GM10248 (cell line): Measurements from ENCODE around the gene ZNF641.

Source experiments
- CTCF ChIA-PET: fragments of 300-600 bp; sonication (Branson Sonifier 250); formaldehyde crosslinking; extraction: SDS; loops from one replicate; lab custom pipeline; 2021; ENCODE audit warnings: antibody characterized with exemption; lab: Yijun Ruan, JAX
- POLR2A ChIA-PET: fragments of 350-650 bp; sonication (Branson Sonifier 250); formaldehyde crosslinking; extraction: SDS; loops from one replicate; lab custom pipeline; 2020; ENCODE audit warnings: antibody characterized with exemption; lab: Yijun Ruan, JAX
- DNase-seq: peaks from one replicate; pipeline ENCODE4 v3.0.0; 2012; ENCODE audit errors: extremely low spot score
- TF ChIP-seq, protein P1 (sequence below): IDR thresholded peaks from 2 replicates; pipeline ENCODE4 v1.5.1; 2012; ENCODE audit warnings: mild to moderate bottlenecking, low read depth; ENCODE audit errors: extremely low read depth, missing control alignments, control extremely low read depth

ZNF641 gene

DNA sequence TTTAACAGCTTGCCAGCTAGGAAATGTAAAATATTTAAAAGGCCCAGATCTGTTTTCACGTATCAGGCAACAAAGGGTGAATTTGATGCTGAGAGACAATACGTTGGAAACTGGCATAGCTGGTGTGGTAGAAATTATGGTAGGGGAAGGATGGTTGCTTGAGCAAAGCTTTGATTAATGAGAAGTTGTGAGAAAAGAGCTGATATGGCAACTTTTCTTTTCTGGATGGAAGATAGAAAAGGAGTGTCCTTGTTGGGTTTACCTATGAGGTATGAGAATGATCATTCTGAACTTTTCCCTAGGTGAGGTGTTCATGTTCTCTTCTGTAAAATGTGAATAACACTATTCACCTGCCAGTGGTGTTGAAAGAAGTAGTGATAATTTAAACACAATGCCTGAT, 34.2 kb downstream of the ZNF641 start:
- CTCF ChIA-PET: interaction anchor here (0.7 kb wide), 1 partner anchor 302 kb away, joined by 3 read pairs; no protein-coding TSS in a partner anchor
- TF ChIP-seq, protein P1, sequence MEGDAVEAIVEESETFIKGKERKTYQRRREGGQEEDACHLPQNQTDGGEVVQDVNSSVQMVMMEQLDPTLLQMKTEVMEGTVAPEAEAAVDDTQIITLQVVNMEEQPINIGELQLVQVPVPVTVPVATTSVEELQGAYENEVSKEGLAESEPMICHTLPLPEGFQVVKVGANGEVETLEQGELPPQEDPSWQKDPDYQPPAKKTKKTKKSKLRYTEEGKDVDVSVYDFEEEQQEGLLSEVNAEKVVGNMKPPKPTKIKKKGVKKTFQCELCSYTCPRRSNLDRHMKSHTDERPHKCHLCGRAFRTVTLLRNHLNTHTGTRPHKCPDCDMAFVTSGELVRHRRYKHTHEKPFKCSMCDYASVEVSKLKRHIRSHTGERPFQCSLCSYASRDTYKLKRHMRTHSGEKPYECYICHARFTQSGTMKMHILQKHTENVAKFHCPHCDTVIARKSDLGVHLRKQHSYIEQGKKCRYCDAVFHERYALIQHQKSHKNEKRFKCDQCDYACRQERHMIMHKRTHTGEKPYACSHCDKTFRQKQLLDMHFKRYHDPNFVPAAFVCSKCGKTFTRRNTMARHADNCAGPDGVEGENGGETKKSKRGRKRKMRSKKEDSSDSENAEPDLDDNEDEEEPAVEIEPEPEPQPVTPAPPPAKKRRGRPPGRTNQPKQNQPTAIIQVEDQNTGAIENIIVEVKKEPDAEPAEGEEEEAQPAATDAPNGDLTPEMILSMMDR: no peak
- DNase-seq: no peak
- POLR2A ChIA-PET: no interaction called here

- TF ChIP-seq, protein P1: no peak
- no peak for DNase-seq
- CTCF ChIA-PET: no interaction called here
- POLR2A ChIA-PET: interaction anchor here (0.7 kb wide), 1 partner anchor 19 kb away, joined by 3 read pairs; no protein-coding TSS in a partner anchor
These were observed 39.4 kb downstream of the ZNF641 start for GRCh38 chr12:48311313-48311712.

DNA sequence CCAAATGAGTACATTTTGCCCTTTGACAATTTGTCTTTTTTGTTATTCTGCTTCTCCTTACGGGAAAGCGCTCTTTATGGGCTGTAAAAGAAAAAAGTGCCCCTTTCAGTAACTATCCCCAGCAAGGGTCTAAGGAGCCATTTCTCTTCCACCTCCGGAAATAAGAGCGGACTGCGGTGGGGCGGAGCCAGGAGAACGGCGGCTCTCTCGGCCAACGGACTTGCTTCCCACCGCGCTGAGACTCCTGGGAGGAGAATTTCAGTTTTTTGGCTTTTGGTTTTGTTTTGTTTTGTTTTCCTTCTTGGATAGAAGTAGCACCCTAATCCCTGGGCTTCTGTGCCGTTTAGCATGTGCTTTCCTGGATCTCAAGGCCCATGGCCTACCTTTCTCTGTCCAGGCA, 43.5 kb downstream of the ZNF641 start:
- TF ChIP-seq, protein P1: no peak
- ChIA-PET POLR2A (no interaction called here), CTCF (no interaction called here)
- DNase-seq: no peak

GRCh38 chr12:48305190-48305589, 45.5 kb downstream of the ZNF641 start:
- DNase-seq: no peak
- TF ChIP-seq, protein P1: no peak
- CTCF ChIA-PET: no interaction called here
- POLR2A ChIA-PET: no interaction called here

DNA sequence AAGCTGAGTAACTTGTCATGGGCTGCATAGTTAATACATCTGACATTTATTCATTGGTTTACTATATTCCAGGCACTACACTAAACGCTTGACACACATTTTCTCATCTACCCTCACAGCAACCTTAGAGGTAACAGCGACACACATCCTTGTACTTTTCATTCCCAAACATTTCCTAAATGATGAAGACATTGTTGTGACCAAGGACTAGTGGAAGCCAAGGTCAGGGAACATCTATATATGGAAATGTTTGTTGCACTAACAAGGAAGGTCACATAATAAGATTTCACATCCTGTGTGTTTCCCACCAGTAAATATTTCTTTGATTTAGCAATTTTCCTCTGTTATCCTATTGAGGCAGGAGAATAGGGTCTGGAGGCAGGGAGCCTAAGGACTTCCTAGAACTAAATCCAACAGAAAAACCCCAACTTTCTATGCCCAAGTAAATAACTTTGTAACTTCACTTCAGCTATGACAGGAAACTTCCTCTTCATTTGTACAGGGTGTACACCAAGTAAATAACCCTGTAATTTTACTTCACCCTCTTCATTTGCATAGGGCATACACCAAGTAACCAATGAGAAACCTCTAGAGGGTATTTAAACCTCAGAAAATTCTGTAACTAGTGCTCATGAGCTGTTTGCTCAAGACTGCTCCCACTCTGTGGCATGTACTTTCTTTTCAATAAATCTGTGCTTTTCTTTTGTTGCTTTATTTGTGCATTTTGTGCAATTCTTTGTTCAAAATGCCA, 48.4 kb downstream of the ZNF641 start:
- POLR2A ChIA-PET: no interaction called here
- no peak for DNase-seq
- TF ChIP-seq, protein P1: no peak
- CTCF ChIA-PET: interaction anchor here (1.0 kb wide), 3 partner anchors 13 to 59 kb away, joined by 3 read pairs; no protein-coding TSS in a partner anchor

DNA sequence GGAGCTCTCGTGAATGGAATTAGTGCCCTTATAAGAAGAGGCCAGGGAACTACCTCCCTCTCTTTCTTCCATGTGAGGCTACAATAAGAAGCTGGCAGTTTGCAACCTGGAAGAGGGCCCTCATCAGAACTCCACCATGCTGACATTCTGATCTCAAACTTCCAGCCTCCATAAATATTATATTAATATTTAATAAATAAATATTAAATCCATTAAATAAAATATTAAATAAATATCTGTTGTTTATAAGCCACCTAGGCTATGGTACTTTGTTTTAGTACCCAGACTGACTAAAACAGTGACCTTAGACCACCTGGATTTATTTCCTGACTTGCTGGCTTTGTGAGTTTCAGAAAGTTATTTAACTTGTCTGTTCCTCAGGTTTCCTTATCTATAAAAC, 49.9 kb downstream of the ZNF641 start:
- TF ChIP-seq, protein P1: no peak
- no peak for DNase-seq
- CTCF ChIA-PET: interaction anchor here (1.2 kb wide), 1 partner anchor 15 kb away, joined by 3 read pairs; no protein-coding TSS in a partner anchor
- POLR2A ChIA-PET: no interaction called here
